ENCODE measurements around the gene ARHGAP28. TPM values are rescaled to one million over a fixed set of nuclear protein-coding genes. Genes with fewer than 3 reads are reported as not detected.

ARHGAP28 gene
- total and polyA plus RNA-seq, 10 of the 15 experiments (the other 5 are each of a cell fraction or from before 2014, with no cell fraction given), result not detected

DNA sequence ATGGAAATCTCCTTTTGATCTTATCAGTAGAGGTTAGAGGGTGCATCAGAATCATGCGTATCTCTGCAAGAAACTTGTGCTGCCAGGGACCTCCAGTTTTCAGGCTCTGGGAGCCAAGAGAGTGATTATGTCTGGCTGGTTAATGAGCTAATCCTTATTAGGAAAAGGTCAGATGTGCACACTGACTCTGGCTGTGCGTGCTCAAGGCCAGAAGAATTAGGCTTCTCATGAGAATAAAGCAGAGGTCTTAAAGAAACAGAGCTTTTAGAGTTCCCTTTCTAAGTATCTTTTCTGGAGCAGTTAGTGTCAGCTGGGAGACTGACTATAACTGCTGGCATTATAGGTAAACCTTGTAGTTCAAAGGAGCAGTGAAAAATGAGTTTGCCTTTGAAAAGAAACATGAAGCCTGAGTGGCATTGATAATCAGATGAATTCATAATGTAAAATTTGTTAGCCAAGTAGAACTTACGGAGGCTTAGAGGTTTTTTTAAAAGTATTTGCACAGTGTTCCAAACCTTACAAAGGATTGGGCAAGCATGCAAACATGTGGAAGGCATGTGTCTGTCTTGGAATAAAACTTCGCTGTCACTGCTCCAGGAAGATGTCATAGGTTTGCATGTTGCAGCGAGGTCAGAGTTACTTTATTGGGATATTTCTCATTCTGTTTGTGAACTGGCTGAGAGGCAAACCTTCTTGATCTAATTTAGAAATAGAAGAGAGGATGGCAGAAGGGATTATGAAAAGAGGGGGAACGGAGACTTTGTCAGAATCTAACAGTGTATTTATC is 151.7 kb downstream of the ARHGAP28 start:
- Histone ChIP-seq H3K27me3 (replicated peaks in 1 of 2; ENCODE audit: control insufficient read depth in 2 of 2, insufficient read depth in 2 of 2, low read length in 1 of 2) (no peaks in the 10 kb centered on the region), H3K4me1 (ENCODE audit: control insufficient read depth, insufficient read depth, low read length) (no peaks in the 10 kb centered on the region), H3K9ac (ENCODE audit: control insufficient read depth, insufficient read depth, low read length) (no peak overlapping the region), H3K27ac (ENCODE audit: control insufficient read depth, insufficient read depth) (no peak overlapping the region), H4K20me1 (ENCODE audit: control insufficient read depth, insufficient read depth) (no peaks in the 10 kb centered on the region), H3K79me2 (ENCODE audit: control insufficient read depth, insufficient read depth, low read length) (no peaks in the 10 kb centered on the region), H3K9me3 (replicated peaks; ENCODE audit: control insufficient read depth, insufficient read depth, low read length) (no peaks in the 10 kb centered on the region), H3K4me3 (no peak overlapping the region), H2AFZ (ENCODE audit: control insufficient read depth, low read depth, low read length) (no peak overlapping the region), H3K4me2 (ENCODE audit: control insufficient read depth, insufficient read depth) (no peak overlapping the region), H3K36me3 (ENCODE audit: control insufficient read depth in 2 of 2, insufficient read depth in 2 of 2, low read length in 1 of 2) (no peaks in the 10 kb centered on the region)
- ChIA-PET RAD21 (ENCODE audit: unreplicated experiment) (no interaction called here), SMC1A (ENCODE audit: uncharacterized antibody, unreplicated experiment) (interaction anchor here (1.1 kb wide), 1 partner anchor 10 kb away, joined by 3 read pairs; no protein-coding TSS in a partner anchor), POLR2A (no interaction called here), CTCF (no interaction called here)
- no peak for FAIRE-seq
- BruUV-seq (replicated peaks), result no TSS peak
- 8% methylated on average over 6 of the region's 6 CpGs for WGBS (ENCODE audit: insufficient coverage, insufficient replicate concordance, low lambda C conversion rate, missing lambda C conversion rate)
- in situ Hi-C loops (cut with MboI) (loop anchor here (10.0 kb wide), 2 partner anchors 346 to 1016 kb away; no protein-coding TSS in a partner anchor), intact Hi-C loops (cut with micrococcal nuclease; ENCODE audit: unreplicated experiment) (no loop called here)
- ATAC-seq, result no peak
- no peak for DNase-seq (ENCODE audit: low read depth, low spot score)
- no peak for TF ChIP-seq NRF1 (conservative IDR thresholded peaks at IDR 0.05; ENCODE audit: low read depth, low read length)

DNA sequence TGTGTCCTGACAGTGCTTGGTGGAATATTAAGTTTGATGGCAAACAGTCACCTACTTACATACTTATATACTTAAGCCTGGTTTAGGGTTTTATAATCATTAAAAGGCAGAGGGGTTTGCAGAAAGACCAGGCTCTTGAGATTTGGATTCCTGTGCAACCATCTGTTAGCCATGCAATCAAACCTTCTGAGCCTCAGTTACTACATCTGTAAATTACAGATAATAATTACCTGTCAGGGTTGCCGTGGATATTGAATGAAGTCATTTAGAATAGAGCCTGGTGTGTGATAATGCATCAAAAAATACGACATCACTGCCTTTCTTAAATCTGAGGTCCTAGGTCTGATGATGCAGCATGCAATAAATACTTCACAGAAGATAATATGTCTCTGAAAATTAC is 152.9 kb downstream of the ARHGAP28 start:
- no peak for ATAC-seq
- no peaks in the 10 kb centered on the region for H3K36me3 ChIP-seq (ENCODE audit: control insufficient read depth in 2 of 2, insufficient read depth in 2 of 2, low read length in 1 of 2)
- 5% methylated on average over 2 of the region's 2 CpGs for WGBS (ENCODE audit: insufficient coverage, insufficient replicate concordance, low lambda C conversion rate, missing lambda C conversion rate)
- H4K20me1 ChIP-seq (ENCODE audit: control insufficient read depth, insufficient read depth), result no peaks in the 10 kb centered on the region
- H3K9me3 ChIP-seq (replicated peaks; ENCODE audit: control insufficient read depth, insufficient read depth, low read length), result no peaks in the 10 kb centered on the region
- H3K9ac ChIP-seq (ENCODE audit: control insufficient read depth, insufficient read depth, low read length), result no peak overlapping the region
- H3K4me3 ChIP-seq, result no peak overlapping the region
- SMC1A ChIA-PET (ENCODE audit: uncharacterized antibody, unreplicated experiment), result no interaction called here
- CTCF ChIA-PET, result no interaction called here
- H3K79me2 ChIP-seq (ENCODE audit: control insufficient read depth, insufficient read depth, low read length), result no peaks in the 10 kb centered on the region
- no TSS peak for BruUV-seq (replicated peaks)
- no peak overlapping the region for H2AFZ ChIP-seq (ENCODE audit: control insufficient read depth, low read depth, low read length)
- H3K4me1 ChIP-seq (ENCODE audit: control insufficient read depth, insufficient read depth, low read length), result no peaks in the 10 kb centered on the region
- H3K27me3 ChIP-seq (replicated peaks in 1 of 2; ENCODE audit: control insufficient read depth in 2 of 2, insufficient read depth in 2 of 2, low read length in 1 of 2), result no peaks in the 10 kb centered on the region
- no peak overlapping the region for H3K4me2 ChIP-seq (ENCODE audit: control insufficient read depth, insufficient read depth)
- RAD21 ChIA-PET (ENCODE audit: unreplicated experiment), result no interaction called here
- no peak overlapping the region for H3K27ac ChIP-seq (ENCODE audit: control insufficient read depth, insufficient read depth)
- FAIRE-seq, result no peak
- in situ Hi-C loops (cut with MboI), result loop anchor here (10.0 kb wide), 2 partner anchors 348 to 1018 kb away; no protein-coding TSS in a partner anchor
- POLR2A ChIA-PET, result no interaction called here
- no peak for DNase-seq (ENCODE audit: low read depth, low spot score)
- intact Hi-C loops (cut with micrococcal nuclease; ENCODE audit: unreplicated experiment), result no loop called here
- TF ChIP-seq WRNIP1 (IDR thresholded peaks at IDR 0.05; ENCODE audit: borderline replicate concordance, low read depth, low read length), result no peak
- TF ChIP-seq IRF5 (IDR thresholded peaks at IDR 0.05; ENCODE audit: borderline replicate concordance), result no peak
- TF ChIP-seq POLR2AphosphoS5 (IDR thresholded peaks at IDR 0.05; ENCODE audit: low read length), result no peak
- no peak for TF ChIP-seq ZNF274 (IDR thresholded peaks at IDR 0.05; ENCODE audit: insufficient read depth, insufficient read length)
- no peak for TF ChIP-seq RELA (IDR thresholded peaks at IDR 0.05; ENCODE audit: borderline replicate concordance, partially characterized antibody)
- TF ChIP-seq KDM1A (IDR thresholded peaks at IDR 0.05; ENCODE audit: borderline replicate concordance), result no peak
- TF ChIP-seq, protein P1, sequence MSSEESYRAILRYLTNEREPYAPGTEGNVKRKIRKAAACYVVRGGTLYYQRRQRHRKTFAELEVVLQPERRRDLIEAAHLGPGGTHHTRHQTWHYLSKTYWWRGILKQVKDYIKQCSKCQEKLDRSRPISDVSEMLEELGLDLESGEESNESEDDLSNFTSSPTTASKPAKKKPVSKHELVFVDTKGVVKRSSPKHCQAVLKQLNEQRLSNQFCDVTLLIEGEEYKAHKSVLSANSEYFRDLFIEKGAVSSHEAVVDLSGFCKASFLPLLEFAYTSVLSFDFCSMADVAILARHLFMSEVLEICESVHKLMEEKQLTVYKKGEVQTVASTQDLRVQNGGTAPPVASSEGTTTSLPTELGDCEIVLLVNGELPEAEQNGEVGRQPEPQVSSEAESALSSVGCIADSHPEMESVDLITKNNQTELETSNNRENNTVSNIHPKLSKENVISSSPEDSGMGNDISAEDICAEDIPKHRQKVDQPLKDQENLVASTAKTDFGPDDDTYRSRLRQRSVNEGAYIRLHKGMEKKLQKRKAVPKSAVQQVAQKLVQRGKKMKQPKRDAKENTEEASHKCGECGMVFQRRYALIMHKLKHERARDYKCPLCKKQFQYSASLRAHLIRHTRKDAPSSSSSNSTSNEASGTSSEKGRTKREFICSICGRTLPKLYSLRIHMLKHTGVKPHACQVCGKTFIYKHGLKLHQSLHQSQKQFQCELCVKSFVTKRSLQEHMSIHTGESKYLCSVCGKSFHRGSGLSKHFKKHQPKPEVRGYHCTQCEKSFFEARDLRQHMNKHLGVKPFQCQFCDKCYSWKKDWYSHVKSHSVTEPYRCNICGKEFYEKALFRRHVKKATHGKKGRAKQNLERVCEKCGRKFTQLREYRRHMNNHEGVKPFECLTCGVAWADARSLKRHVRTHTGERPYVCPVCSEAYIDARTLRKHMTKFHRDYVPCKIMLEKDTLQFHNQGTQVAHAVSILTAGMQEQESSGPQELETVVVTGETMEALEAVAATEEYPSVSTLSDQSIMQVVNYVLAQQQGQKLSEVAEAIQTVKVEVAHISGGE (CRISPR knock-in tag; IDR thresholded peaks at IDR 0.05), result no peak
- no peak for TF ChIP-seq CREB1 (IDR thresholded peaks at IDR 0.05; ENCODE audit: low read depth)
